ENCODE results near the gene NT5M.

DNA sequence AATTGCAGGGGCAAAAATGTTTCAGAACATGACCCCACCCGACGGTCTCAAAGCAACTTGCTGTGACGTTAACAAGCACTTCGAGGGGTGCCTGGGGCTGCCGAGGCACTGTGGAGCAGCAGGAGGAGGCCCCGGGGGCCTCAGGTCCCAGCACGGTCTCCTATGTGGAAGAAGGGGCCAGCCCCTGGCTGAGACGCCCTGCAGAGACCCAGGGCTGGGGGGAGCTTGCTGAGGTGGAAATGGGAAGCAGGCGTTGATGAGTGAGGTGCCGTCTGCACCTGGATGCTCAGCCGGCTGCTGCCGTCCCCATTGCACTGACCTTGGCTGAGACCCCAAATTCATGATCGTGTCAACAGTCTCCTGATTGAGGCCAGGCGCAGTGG, 46.5 kb downstream of the NT5M start:
- TF ChIP-seq, protein P1, sequence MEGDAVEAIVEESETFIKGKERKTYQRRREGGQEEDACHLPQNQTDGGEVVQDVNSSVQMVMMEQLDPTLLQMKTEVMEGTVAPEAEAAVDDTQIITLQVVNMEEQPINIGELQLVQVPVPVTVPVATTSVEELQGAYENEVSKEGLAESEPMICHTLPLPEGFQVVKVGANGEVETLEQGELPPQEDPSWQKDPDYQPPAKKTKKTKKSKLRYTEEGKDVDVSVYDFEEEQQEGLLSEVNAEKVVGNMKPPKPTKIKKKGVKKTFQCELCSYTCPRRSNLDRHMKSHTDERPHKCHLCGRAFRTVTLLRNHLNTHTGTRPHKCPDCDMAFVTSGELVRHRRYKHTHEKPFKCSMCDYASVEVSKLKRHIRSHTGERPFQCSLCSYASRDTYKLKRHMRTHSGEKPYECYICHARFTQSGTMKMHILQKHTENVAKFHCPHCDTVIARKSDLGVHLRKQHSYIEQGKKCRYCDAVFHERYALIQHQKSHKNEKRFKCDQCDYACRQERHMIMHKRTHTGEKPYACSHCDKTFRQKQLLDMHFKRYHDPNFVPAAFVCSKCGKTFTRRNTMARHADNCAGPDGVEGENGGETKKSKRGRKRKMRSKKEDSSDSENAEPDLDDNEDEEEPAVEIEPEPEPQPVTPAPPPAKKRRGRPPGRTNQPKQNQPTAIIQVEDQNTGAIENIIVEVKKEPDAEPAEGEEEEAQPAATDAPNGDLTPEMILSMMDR (IDR thresholded peaks at IDR 0.05; ENCODE audit: insufficient read depth, low read depth, low read length): no peak
- no peak for TF ChIP-seq EZH2 (IDR thresholded peaks at IDR 0.05; ENCODE audit: insufficient read depth, low read length)

All from astrocyte (in vitro differentiated cells and primary cell).